UCSD-AML1 (cell line): Measurements from ENCODE around the gene CLEC12A.
"Not testable (repeated sequence)": the region's sequence is repeated elsewhere in the genome, so short reads cannot be mapped to it uniquely, and the experiment has no call there.

Experiments
- DNase-seq: peaks from one replicate; lab custom pipeline; 2025; ENCODE audit not compliant: unreplicated experiment; lab: John Stamatoyannopoulos, UW

CLEC12A gene

GRCh38 chr12:9971181-9971580, at the start of gene CLEC12A:
Gene CLEC12A, plus strand, starts transcription at chr12:9971409. Its CDS starts 188 bp downstream, at chr12:9971597.
- no peak for DNase-seq

GRCh38 chr12:9922429-9922828, 48.8 kb upstream of the CLEC12A start:
- no peak for DNase-seq

DNA sequence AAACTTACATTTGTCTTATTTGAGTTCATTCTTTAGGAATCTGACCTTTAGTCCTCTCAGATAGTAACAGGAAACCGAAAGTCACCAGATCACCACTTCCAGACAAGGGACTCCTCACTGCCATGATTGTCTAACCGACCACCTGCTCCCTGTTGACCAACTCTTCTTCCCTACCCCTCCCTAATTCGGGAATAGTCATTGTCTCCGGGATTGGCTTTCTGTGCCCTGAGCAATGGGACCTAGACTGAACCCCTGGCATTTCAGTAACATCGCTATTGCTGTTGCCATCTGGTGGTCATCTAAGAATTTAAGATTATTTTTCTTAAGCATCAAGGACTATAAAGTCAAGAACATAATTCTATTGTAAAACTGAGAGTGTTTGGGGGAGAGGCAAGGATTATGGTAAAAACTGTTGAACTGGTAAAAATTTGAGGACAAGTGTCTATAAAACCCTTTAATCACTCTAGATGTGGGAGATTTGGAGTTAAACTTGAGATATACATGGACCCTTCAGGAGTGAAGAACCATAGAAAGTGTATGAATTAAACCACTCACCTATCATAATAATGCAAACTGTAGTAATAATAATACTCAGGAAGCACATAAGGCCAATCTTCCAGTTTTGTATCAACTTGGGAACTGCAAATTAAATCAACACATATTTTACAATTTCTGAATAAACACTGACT, 45.4 kb upstream of the CLEC12A start:
- DNase-seq: peak; percentile 48

DNA sequence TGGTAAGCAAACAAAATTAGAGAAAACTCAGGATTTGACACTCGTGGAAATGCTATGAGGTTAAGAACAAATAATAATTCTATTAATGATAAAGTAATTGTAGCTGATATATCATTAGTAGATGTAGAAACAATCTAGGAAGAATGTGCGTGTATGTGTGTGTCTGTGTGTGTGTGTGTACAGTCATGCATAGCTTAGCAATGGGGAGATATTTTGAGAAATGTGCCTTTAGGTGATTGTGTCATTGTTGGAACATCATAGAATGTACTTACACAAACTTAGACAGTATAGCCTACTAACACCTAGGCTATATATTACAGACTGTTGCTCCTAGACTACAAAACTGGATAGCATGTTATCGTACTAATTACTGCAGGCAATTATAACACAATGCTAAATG, 44.3 kb upstream of the CLEC12A start:
- no peak for DNase-seq

DNA sequence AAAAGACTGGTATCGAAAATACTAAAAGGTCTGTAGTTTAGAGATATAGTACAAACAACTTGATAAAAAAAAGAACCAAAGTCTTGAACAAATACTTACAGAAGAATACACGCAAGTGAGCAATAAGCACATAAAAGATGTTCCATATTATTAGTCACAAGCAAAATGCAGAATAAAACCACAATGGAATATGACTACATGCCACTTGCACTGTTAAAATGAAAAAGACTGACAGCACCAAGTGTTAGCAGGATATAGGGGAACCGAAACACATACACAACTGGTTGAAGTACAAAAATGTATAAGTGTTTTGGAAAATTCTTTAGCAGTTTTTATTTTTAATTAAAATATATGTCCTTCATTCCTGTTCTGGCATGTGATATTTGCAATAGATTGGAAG, 42.6 kb upstream of the CLEC12A start:
- no peak for DNase-seq

DNA sequence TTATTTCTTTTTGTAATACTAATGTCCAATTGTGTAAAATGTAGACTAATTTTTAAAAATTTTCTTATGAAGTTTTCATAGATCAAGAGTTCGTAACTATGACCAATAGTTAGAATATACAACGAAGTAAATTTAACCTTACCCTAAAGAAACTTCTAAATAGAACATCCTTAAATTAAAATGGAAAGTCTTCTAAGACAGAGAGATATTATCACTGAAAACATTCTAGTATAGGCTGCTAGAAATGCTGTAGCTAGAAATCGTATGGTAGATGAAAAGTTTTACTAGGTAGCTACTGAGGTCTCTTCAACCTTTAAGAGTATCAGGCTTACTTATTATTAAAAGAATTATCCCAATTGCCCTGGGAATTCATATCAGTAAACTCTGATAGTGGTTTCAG, 40.0 kb upstream of the CLEC12A start:
- DNase-seq: no peak

GRCh38 chr12:9932270-9932669, 38.9 kb upstream of the CLEC12A start, which contains the start of gene CLEC2A:
Gene CLEC2A, minus strand, starts transcription at chr12:9932370. Its CDS starts 41 bp downstream, at chr12:9932329.
- peak; percentile 28 for DNase-seq

- no peak for DNase-seq
Observed at GRCh38 chr12:9933958-9934357, 37.3 kb upstream of the CLEC12A start.

DNA sequence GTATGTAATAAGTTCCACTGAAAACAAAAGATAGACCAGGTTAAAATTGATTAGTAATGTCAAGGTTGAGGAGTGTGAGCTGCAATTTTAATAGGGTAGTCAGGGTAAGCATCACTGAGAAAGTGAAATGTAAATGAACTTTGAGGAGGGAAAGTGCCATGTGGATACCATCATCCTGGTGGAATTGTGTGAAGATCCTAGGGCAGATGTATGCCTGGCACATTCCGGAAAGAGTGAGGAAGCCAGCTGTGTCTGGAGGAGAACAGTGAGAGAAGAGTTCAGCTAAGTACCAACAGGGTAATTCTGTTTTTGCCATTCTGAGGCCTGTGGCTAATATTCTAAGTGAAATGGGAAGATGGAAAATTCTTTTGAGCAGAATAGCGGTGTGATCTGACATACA, 36.2 kb upstream of the CLEC12A start:
- no peak for DNase-seq

DNA sequence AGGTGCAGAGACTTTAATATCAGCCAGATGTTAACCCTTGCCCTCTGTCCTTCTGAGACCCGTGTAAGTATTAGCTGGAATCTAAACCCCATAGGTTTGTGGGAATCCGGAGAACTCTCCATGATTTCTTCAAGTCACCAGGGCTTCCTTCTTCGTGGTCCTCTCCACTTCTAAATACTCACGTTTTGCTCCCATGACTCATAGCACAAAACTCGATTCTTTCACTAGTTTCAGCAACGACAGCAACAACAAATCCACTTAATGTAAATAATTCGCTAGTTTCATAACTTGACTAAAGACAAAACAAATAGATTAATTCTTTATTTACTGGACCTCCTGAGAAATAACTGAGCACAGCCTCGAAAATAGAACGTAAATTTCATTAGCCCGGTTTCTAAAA, 34.6 kb upstream of the CLEC12A start:
- DNase-seq: no peak

DNA sequence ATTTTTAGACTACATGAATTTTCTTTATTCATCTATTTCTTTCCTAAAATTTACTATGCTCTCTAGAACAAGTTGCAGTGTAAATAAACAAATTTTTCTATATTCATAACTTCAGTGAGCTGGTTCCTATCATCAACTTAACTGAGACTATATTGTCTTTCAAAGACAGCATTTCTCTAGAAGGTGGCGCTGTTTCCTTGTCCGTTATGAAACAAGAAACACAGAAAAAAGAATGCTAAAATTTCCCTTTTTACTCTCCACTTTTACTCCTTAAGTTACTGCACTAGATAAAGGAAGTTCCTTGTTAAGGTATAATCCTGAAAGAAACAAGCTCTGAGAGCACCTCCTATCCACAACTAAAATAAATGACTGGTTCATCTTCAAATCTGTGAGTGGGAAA, 30.8 kb upstream of the CLEC12A start:
- no peak for DNase-seq

DNA sequence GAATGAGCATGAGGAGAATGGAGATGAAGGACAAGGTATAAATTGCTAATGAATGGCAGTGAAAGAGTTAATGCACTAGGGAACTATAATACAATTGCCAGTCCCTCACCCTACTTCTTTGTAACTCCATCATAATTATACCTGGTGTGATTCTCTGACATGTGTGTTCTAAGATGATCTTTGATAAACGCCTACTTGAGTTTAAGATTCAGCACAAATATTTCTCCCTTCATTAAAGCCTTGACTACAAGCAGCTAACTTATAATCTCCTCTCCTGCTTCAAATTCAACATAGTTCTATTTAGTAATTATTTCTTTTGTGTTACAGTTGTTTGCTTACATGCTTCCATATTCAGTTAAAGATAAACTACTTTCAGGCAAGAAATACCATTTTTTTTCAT, 29.4 kb upstream of the CLEC12A start:
- DNase-seq: no peak

DNA sequence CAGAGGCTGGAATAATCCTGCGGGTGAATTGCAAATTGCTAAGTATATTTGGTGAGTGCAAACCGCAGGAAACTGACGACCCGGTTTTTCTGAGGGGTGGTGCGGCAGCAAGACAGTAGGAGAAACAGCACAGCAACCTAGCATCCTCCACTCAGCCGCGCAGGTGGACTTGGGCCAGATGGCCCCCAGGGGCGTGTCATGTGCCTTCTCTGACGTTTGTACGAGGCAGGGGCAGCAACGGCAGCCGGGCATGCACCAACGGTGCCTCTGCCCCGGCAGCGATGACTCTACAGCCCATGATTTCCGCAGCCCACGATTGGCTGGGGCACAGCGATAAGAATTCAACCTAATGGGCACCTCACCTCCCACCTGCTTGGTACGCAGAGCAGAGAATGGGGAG, 28.0 kb upstream of the CLEC12A start:
- peak; percentile 94 for DNase-seq

DNA sequence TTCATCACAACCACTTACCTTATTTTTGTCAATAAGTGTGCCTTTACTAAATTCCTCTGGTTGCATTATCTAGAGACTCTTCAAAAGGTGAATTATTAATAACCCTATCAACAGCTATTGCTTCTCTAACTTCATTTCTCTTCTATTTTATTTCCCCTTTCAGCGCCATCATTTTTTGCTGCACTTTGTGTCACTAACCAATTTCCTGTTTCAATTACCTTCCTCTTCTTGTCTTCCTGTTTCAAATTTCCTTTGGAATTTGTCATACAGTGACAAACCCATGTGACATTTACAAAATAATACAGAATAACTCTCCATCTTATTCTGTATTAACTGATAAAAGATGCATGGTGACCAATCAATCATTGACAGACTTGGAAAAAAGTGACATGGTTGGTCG, 26.8 kb upstream of the CLEC12A start:
- no peak for DNase-seq

- no peak for DNase-seq
Observed at GRCh38 chr12:9947674-9948073, 23.5 kb upstream of the CLEC12A start.

DNA sequence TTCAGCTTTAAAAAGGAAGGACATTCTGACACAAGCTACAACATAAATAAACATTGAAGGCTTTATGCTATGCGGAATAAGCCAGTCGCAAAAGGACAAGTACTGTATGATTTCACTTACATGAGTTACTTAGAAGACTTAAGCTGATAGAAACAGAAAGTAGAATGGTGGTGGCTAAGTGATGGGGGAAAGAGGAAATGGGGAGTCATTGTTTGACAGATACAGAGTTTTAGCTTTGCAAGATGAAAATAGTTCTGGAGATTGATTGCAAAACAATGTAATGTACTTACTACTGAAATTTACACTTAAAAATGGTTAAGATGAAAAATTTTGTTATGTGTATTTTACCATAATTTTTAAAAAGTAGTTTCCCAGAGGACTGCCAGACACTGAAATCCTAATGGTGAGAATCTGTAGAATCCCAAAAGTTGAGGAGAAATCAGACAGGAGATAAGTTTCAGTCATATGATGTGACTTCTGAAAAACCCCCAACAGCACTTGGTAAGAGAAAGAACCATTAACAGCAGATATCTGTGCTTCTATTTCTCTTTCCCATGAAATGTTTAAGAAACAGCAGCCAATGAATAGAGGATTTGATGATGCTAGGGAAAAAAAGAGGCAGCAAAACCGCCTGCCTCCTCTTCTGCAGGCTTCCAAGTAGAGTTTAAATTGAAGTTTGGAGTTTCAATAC, 22.5 kb upstream of the CLEC12A start:
- DNase-seq: no peak

- DNase-seq: peak; percentile 69
Observed at GRCh38 chr12:9951026-9951675, 20.1 kb upstream of the CLEC12A start.

- DNase-seq: not testable (repeated sequence)
Observed at GRCh38 chr12:9952954-9953729, 18.1 kb upstream of the CLEC12A start.

DNA sequence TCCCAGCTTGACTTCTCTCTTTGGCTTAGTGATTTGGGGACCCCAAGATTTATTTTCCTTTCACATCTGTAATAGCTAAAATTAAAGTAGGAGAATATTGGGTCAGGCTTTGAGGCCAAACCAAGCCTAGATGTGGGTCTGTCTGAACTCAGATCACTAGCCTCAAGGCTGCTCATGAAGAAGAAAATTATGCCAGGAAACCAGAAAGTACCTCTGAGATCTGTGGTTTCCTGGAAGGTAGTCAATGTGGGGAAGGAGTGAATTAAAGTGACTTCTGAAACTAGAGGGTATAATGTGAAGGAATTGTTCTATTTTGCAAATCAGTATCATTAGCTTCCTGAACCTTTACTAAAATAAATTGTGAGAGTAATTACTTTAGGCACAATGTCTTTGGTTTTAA, 13.4 kb upstream of the CLEC12A start:
- DNase-seq: no peak

DNA sequence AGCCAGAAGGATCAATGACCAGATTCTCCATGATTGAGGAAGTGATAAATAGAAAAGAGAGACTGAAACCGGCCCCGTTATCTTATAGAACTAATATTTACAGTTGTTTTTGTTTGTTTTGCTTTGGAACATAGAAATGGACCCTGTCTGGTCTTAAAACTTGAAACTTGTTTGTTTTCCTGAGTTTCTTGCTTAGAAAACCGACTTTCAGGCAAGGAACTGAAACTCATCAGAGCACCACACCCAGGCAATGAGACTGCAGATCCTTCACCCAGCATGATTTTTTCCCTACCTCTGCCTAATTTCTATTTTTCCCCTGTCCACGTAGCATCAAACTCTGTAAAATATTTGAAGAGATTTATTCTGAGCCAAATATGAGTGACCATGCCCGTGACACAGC, 10.6 kb upstream of the CLEC12A start:
- DNase-seq: no peak

- DNase-seq: no peak
Observed at GRCh38 chr12:9961106-9961505, 10.1 kb upstream of the CLEC12A start.
